Stimulated activated CD8-positive, alpha-beta memory T cell treated with anti-CD3 and anti-CD28 coated beads, Interleukin-12 subunit alpha, Interleukin-12 subunit beta, amount 100 ng/mL, for 24 hours (primary cell): Measurements from ENCODE around the gene HOXA4.

Experiments used
- DNase-seq: peaks from one replicate; pipeline ENCODE4 v3.0.0-alpha.2; 2020; ENCODE audit errors: extremely low read depth

HOXA4 gene

GRCh38 chr7:27133409-27134231 is 3.1 kb upstream of the HOXA4 start:
- DNase-seq: no peak

GRCh38 chr7:27132978-27133377 is 2.4 kb upstream of the HOXA4 start:
- no peak for DNase-seq

- no peak for DNase-seq
These were observed 1.7 kb upstream of the HOXA4 start for GRCh38 chr7:27132214-27132613.

- DNase-seq: no peak
These were observed 848 bp upstream of the HOXA4 start for GRCh38 chr7:27131390-27131819.

- DNase-seq: no peak
These were observed 623 bp downstream of the HOXA4 start for GRCh38 chr7:27129729-27130539.

- no peak for DNase-seq
These were observed 1.5 kb downstream of the HOXA4 start for GRCh38 chr7:27128776-27129728.

- no peak for DNase-seq
These were observed 2.5 kb downstream of the HOXA4 start for GRCh38 chr7:27128034-27128433.

GRCh38 chr7:27126596-27127327 is 3.8 kb downstream of the HOXA4 start:
- no peak for DNase-seq

GRCh38 chr7:27125986-27126394 is 4.6 kb downstream of the HOXA4 start:
- DNase-seq: no peak

- no peak for DNase-seq
These were observed 5.5 kb downstream of the HOXA4 start for GRCh38 chr7:27124902-27125689.

- DNase-seq: no peak
These were observed 6.3 kb downstream of the HOXA4 start for GRCh38 chr7:27124096-27124901.

GRCh38 chr7:27123477-27124053 is 7.0 kb downstream of the HOXA4 start:
- DNase-seq: no peak

- no peak for DNase-seq
These were observed 7.5 kb downstream of the HOXA4 start for GRCh38 chr7:27123007-27123476.

- DNase-seq: no peak
These were observed 8.3 kb downstream of the HOXA4 start for GRCh38 chr7:27122077-27122910.

- DNase-seq: no peak
These were observed 8.9 kb downstream of the HOXA4 start for GRCh38 chr7:27121684-27122076.

- DNase-seq: no peak
These were observed 11.1 kb downstream of the HOXA4 start for GRCh38 chr7:27119412-27119911.

- DNase-seq: no peak
These were observed 12.0 kb downstream of the HOXA4 start for GRCh38 chr7:27118580-27118979.
